GM23338 (cell line): ENCODE results near the gene C14orf132. TPM values are rescaled to one million over a fixed set of nuclear protein-coding genes. Genes with fewer than 3 reads are reported as not detected.

ENCODE experiments used
- ATAC-seq: fragments of 200-7000 bp; cut with Tn5 transposase; 3 replicates; pipeline ENCODE4 v1.9.1; 2020
- DNase-seq: peaks from one replicate; pipeline ENCODE4 v3.0.0-alpha.2; 2015; ENCODE audit warnings: low spot score
- H2AFZ ChIP-seq: fragments of 200-600 bp; sonication (generic); 2 replicates; pipeline ENCODE4 v1.8.0; 2016; ENCODE audit warnings: antibody characterized with exemption, mild to moderate bottlenecking, moderate library complexity
- H3F3A ChIP-seq: fragments of 200-600 bp; sonication (generic); replicated peaks from 2 replicates; pipeline ENCODE4 v1.8.0; 2017; ENCODE audit warnings: antibody characterized with exemption, mixed run types, low read depth
- H3K27ac ChIP-seq: fragments of 200-600 bp; sonication (generic); 2 replicates; pipeline ENCODE4 v1.6.1; 2016; ENCODE audit warnings: low read depth
- H3K27me3 ChIP-seq: fragments of 200-600 bp; sonication (generic); 2 replicates; pipeline ENCODE4 v1.8.0; 2016; ENCODE audit warnings: mild to moderate bottlenecking, mixed run types, moderate library complexity; ENCODE audit not compliant: insufficient read depth
- H3K36me3 ChIP-seq: fragments of 200-600 bp; sonication (generic); 2 replicates; pipeline ENCODE4 v1.8.0; 2016; ENCODE audit warnings: mild to moderate bottlenecking; ENCODE audit not compliant: insufficient read depth
- H3K4me1 ChIP-seq: fragments of 200-600 bp; sonication (generic); 2 replicates; pipeline ENCODE4 v1.8.0; 2016; ENCODE audit warnings: mild to moderate bottlenecking, moderate library complexity; ENCODE audit not compliant: insufficient read depth
- H3K4me2 ChIP-seq: fragments of 200-600 bp; sonication (generic); 2 replicates; pipeline ENCODE4 v1.7.1; 2017; ENCODE audit warnings: mixed run types
- H3K4me3 ChIP-seq: fragments of 200-600 bp; sonication (generic); 2 replicates; pipeline ENCODE4 v1.6.1; 2016; ENCODE audit warnings: mixed run types
- H3K79me2 ChIP-seq: fragments of 200-600 bp; sonication (generic); replicated peaks from 2 replicates; pipeline ENCODE4 v1.8.0; 2017; ENCODE audit warnings: mild to moderate bottlenecking; ENCODE audit not compliant: insufficient read depth
- H3K9me2 ChIP-seq: fragments of 200-600 bp; sonication (generic); 2 replicates; pipeline ENCODE4 v1.8.0; 2017; ENCODE audit not compliant: insufficient read depth
- H4K20me1 ChIP-seq: fragments of 200-600 bp; sonication (generic); replicated peaks from 2 replicates; pipeline ENCODE4 v1.8.0; 2017; ENCODE audit warnings: mild to moderate bottlenecking; ENCODE audit not compliant: insufficient read depth
- H3K27ac Mint-ChIP-seq: 2 replicates; pipeline ENCODE4 v1.8.0; 2020; ENCODE audit warnings: inconsistent platforms, mild to moderate bottlenecking, moderate library complexity, mixed read lengths
- H3K27me3 Mint-ChIP-seq: 3 replicates; pipeline ENCODE4 v1.8.0; 2022; ENCODE audit warnings: low read depth, mild to moderate bottlenecking, moderate library complexity, mixed read lengths, inconsistent platforms; ENCODE audit not compliant: insufficient read depth, poor library complexity
- H3K36me3 Mint-ChIP-seq: 3 replicates; pipeline ENCODE4 v1.8.0; 2021; ENCODE audit warnings: low read depth, mild to moderate bottlenecking, inconsistent platforms, moderate library complexity, mixed read lengths
- H3K4me1 Mint-ChIP-seq: 3 replicates; pipeline ENCODE4 v1.8.0; 2020; ENCODE audit warnings: mild to moderate bottlenecking, inconsistent platforms, mixed read lengths
- H3K4me3 Mint-ChIP-seq: 3 replicates; pipeline ENCODE4 v1.8.0; 2021; ENCODE audit warnings: moderate library complexity, mild to moderate bottlenecking, inconsistent platforms, mixed read lengths
- H3K9me3 Mint-ChIP-seq: 3 replicates; pipeline ENCODE4 v1.8.0; 2020; ENCODE audit warnings: moderate library complexity, mild to moderate bottlenecking, inconsistent platforms, mixed read lengths
- EZH2phosphoT487 ChIP-seq: fragments of 200-600 bp; sonication (generic); IDR thresholded peaks from one replicate; pipeline ENCODE4 v1.8.1; 2018; ENCODE audit warnings: antibody characterized with exemption; ENCODE audit not compliant: unreplicated experiment
- JUNB ChIP-seq: IDR thresholded peaks from one replicate; pipeline ENCODE4 v1.6.1; 2016; ENCODE audit warnings: antibody characterized with exemption; ENCODE audit not compliant: unreplicated experiment
- NANOG ChIP-seq: IDR thresholded peaks from 2 replicates; pipeline ENCODE4 v1.6.1; 2016; ENCODE audit warnings: antibody characterized with exemption, borderline replicate concordance
- POLR2AphosphoS5 ChIP-seq: IDR thresholded peaks from 2 replicates; pipeline ENCODE4 v1.6.1; 2016; ENCODE audit warnings: antibody characterized with exemption, low read depth
- STAT1 ChIP-seq: IDR thresholded peaks from one replicate; pipeline ENCODE4 v1.6.1; 2016; ENCODE audit warnings: antibody characterized with exemption; ENCODE audit not compliant: unreplicated experiment
- ZNF114 ChIP-seq: fragments of 250-450 bp; sonication (Bioruptor Pico); IDR thresholded peaks from 2 replicates; pipeline ENCODE4 v1.5.0; 2020; ENCODE audit warnings: mild to moderate bottlenecking, moderate library complexity
- polyA plus RNA-seq: library from polyadenylated mRNA; unstranded; fragments of >200 nt; fragmentation: Nextera tagmentation; extraction: Ambion mirVana; gene quantifications from 2 replicates; pipeline ENCODE4 v1.2.1, GENCODE V29; 2016
- total RNA-seq: library from RNA; depleted of rRNA; stranded (reverse); fragments of >200 nt; shearing (Covaris generic); gene quantifications from 2 replicates; pipeline ENCODE4 v1.2.3, GENCODE V29; 2014
- TF ChIP-seq, protein P1 (sequence below): fragments of 250-450 bp; sonication (Bioruptor Pico); IDR thresholded peaks from 2 replicates; pipeline ENCODE4 v1.5.0; 2020; ENCODE audit warnings: mild to moderate bottlenecking, moderate library complexity
- TF ChIP-seq, protein P2 (sequence below): IDR thresholded peaks from 2 replicates; pipeline ENCODE4 v1.6.1; 2016; ENCODE audit warnings: antibody characterized with exemption

The C14orf132 gene
- total and polyA plus RNA-seq, 2 experiments from 2014 or later = 13.8 to 16.2 TPM

DNA sequence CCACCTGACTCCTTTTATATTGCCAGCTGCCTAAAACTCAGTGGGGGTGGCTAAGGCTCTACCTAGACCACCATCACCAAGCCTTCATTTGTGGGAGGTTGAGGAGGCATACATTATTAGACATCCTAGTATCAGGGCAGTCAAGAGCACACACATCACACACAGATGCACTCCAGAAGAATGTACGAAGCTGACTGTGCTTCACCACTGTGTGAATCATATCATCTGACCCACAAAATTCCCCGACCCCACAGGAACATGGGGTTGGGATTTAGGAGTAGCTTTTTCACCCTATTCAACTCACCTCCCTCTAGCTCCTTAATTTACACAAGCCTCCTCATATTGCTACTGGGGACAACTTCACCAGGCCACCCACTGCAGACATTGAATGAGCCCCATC, 100.7 kb downstream of the C14orf132 start (continued):
- TF ChIP-seq, protein P1, sequence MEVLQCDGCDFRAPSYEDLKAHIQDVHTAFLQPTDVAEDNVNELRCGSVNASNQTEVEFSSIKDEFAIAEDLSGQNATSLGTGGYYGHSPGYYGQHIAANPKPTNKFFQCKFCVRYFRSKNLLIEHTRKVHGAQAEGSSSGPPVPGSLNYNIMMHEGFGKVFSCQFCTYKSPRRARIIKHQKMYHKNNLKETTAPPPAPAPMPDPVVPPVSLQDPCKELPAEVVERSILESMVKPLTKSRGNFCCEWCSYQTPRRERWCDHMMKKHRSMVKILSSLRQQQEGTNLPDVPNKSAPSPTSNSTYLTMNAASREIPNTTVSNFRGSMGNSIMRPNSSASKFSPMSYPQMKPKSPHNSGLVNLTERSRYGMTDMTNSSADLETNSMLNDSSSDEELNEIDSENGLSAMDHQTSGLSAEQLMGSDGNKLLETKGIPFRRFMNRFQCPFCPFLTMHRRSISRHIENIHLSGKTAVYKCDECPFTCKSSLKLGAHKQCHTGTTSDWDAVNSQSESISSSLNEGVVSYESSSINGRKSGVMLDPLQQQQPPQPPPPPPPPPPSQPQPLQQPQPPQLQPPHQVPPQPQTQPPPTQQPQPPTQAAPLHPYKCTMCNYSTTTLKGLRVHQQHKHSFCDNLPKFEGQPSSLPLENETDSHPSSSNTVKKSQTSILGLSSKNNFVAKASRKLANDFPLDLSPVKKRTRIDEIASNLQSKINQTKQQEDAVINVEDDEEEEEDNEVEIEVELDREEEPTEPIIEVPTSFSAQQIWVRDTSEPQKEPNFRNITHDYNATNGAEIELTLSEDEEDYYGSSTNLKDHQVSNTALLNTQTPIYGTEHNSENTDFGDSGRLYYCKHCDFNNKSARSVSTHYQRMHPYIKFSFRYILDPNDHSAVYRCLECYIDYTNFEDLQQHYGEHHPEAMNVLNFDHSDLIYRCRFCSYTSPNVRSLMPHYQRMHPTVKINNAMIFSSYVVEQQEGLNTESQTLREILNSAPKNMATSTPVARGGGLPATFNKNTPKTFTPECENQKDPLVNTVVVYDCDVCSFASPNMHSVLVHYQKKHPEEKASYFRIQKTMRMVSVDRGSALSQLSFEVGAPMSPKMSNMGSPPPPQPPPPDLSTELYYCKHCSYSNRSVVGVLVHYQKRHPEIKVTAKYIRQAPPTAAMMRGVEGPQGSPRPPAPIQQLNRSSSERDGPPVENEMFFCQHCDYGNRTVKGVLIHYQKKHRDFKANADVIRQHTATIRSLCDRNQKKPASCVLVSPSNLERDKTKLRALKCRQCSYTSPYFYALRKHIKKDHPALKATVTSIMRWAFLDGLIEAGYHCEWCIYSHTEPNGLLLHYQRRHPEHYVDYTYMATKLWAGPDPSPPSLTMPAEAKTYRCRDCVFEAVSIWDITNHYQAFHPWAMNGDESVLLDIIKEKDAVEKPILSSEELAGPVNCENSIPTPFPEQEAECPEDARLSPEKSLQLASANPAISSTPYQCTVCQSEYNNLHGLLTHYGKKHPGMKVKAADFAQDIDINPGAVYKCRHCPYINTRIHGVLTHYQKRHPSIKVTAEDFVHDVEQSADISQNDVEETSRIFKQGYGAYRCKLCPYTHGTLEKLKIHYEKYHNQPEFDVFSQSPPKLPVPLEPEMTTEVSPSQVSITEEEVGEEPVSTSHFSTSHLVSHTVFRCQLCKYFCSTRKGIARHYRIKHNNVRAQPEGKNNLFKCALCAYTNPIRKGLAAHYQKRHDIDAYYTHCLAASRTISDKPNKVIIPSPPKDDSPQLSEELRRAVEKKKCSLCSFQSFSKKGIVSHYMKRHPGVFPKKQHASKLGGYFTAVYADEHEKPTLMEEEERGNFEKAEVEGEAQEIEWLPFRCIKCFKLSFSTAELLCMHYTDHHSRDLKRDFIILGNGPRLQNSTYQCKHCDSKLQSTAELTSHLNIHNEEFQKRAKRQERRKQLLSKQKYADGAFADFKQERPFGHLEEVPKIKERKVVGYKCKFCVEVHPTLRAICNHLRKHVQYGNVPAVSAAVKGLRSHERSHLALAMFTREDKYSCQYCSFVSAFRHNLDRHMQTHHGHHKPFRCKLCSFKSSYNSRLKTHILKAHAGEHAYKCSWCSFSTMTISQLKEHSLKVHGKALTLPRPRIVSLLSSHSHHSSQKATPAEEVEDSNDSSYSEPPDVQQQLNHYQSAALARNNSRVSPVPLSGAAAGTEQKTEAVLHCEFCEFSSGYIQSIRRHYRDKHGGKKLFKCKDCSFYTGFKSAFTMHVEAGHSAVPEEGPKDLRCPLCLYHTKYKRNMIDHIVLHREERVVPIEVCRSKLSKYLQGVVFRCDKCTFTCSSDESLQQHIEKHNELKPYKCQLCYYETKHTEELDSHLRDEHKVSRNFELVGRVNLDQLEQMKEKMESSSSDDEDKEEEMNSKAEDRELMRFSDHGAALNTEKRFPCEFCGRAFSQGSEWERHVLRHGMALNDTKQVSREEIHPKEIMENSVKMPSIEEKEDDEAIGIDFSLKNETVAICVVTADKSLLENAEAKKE (CRISPR knock-in tag) = no peak
- no peak for TF ChIP-seq STAT1
- TF ChIP-seq JUNB = no peak

DNA sequence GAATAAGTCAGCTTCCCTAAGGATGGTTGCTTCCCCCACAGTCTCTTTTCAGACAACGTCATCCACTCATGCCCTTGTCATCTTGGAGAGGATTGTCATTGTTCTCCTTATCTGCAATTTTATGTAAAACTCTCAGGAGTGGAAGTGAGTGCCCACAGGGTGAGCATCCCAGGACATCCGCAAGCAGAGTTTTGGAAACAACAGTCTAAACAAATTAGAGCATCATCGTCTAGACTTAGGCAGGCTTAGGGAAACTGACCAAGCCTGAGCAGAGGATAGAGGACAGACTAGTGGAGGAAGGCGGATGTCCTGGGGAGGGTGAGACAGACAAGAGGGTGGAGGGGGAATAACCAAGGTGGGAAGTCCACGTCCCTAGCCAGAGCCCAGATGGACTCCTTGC, 101.8 kb downstream of the C14orf132 start:
- H3K4me3 Mint-ChIP-seq = no peak overlapping the region
- Histone ChIP-seq H3K36me3 (no peaks in the 10 kb centered on the region), H2AFZ (no peak overlapping the region), H3K79me2 (no peaks in the 10 kb centered on the region), H3K9me2 (peaks cover 6% of the 10 kb centered on the region; the same call in 1 of the 2 replicates), H3K4me3 (no peak overlapping the region), H4K20me1 (no peaks in the 10 kb centered on the region), H3K4me1 (no peaks in the 10 kb centered on the region), H3K27ac (no peak overlapping the region), H3K27me3 (no peaks in the 10 kb centered on the region), H3F3A (no peaks in the 10 kb centered on the region), H3K4me2 (no peak overlapping the region)
- no peaks in the 10 kb centered on the region for H3K27me3 Mint-ChIP-seq
- DNase-seq (no peak), ATAC-seq (no peak)
- peaks cover 14% of the 10 kb centered on the region for H3K9me3 Mint-ChIP-seq
- H3K36me3 Mint-ChIP-seq = no peaks in the 10 kb centered on the region
- H3K27ac Mint-ChIP-seq = no peak overlapping the region
- H3K4me1 Mint-ChIP-seq = no peaks in the 10 kb centered on the region
- TF ChIP-seq, protein P2, sequence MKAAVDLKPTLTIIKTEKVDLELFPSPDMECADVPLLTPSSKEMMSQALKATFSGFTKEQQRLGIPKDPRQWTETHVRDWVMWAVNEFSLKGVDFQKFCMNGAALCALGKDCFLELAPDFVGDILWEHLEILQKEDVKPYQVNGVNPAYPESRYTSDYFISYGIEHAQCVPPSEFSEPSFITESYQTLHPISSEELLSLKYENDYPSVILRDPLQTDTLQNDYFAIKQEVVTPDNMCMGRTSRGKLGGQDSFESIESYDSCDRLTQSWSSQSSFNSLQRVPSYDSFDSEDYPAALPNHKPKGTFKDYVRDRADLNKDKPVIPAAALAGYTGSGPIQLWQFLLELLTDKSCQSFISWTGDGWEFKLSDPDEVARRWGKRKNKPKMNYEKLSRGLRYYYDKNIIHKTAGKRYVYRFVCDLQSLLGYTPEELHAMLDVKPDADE = no peak
- TF ChIP-seq POLR2AphosphoS5 (no peak), EZH2phosphoT487 (no peak), NANOG (no peak), JUNB (no peak), ZNF114 (CRISPR knock-in tag) (no peak)
- TF ChIP-seq, protein P1 (CRISPR knock-in tag) = no peak
